ENCODE measurements around the gene FAM117B.

- TF ChIP-seq CTCF (IDR thresholded peaks at IDR 0.05; ENCODE audit: low read depth, low read length, missing input control) = no peak
- TF ChIP-seq NR2F2 (IDR thresholded peaks at IDR 0.05) = no peak
- no peak for TF ChIP-seq RXRA (IDR thresholded peaks at IDR 0.05)
- TF ChIP-seq REST (IDR thresholded peaks at IDR 0.05) = no peak
- TF ChIP-seq GABPA (IDR thresholded peaks at IDR 0.05 in 1 of 2, conservative IDR thresholded peaks at IDR 0.05 in 1 of 2) = no peak
- TF ChIP-seq RAD21 (IDR thresholded peaks at IDR 0.05) = no peak
- TF ChIP-seq TAF1 (conservative IDR thresholded peaks at IDR 0.05) = no peak
- no peak for TF ChIP-seq JUND (IDR thresholded peaks at IDR 0.05)
- no peak for TF ChIP-seq ATF3 (IDR thresholded peaks at IDR 0.05)
- TF ChIP-seq MAX (IDR thresholded peaks at IDR 0.05) = no peak
- TF ChIP-seq YY1 (IDR thresholded peaks at IDR 0.05) = peak; percentile 51
- no peak for TF ChIP-seq HNF4A (conservative IDR thresholded peaks at IDR 0.05)
- no peak for TF ChIP-seq SP1 (IDR thresholded peaks at IDR 0.05)
Observed at GRCh38 chr2:202636213-202636513, 1.4 kb downstream of the FAM117B start.
